ENCODE data around the gene KSR1. TPM values are rescaled to one million over a fixed set of nuclear protein-coding genes. Genes with fewer than 3 reads are reported as not detected.

KSR1 gene
- total and polyA plus RNA-seq, 2 experiments from 2014 or later = 7.8 to 53.2 TPM

DNA sequence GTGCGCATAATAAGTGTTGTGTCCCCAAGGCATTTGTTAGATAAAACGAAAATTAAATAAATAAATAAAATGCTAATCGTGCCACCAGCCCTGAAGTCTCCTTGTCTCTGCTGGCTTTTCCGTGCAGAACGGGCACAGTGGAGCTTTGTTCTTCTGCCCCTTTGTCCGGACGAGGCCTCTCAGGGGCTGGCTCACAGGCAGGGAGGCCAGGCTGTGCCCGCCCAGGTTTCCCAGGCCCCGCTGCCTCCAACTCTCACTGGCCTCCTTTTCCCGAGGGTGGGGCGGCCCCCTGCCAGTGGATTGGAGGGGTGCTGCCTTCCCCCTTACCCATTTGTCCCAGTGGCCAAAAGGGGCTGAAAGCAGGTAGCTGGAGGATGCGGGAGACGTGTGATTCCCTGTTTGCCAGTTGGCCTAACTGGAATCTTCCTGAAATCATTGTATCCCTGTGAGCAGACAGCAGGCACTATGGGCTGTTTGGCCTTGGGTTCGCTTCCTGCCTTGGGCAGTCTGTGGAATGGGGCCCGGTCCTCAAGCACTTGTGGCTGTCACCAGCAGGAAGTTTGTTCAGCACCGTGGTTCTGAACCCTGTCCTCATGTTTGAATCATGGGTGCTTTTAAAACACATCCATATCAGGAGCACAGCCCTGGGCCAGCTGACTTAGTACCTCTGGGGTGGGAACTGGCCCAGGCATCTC is 64.4 kb downstream of the KSR1 start:
- H3K4me1 Mint-ChIP-seq = peaks cover 66% of the 10 kb centered on the region
- ATAC-seq = peak; percentile 25; the same call in 1 of the 3 replicates
- peaks cover 10% of the 10 kb centered on the region for H3K27me3 Mint-ChIP-seq (ENCODE audit: insufficient read depth, low read depth, poor library complexity)
- Histone ChIP-seq H3K4me2 (peak overlapping the region; percentile 49; the same call in 1 of the 2 replicates), H2AFZ (no peak overlapping the region), H3K36me3 (ENCODE audit: insufficient read depth) (no peaks in the 10 kb centered on the region), H3K4me3 (no peak overlapping the region), H3K27ac (ENCODE audit: low read depth) (no peak overlapping the region), H3K79me2 (replicated peaks; ENCODE audit: insufficient read depth) (peaks cover 91% of the 10 kb centered on the region), H4K20me1 (replicated peaks; ENCODE audit: insufficient read depth) (peaks cover 6% of the 10 kb centered on the region; the same call in 1 of the 2 replicates), H3K27me3 (ENCODE audit: insufficient read depth) (no peaks in the 10 kb centered on the region), H3K4me1 (ENCODE audit: insufficient read depth) (peaks cover 59% of the 10 kb centered on the region), H3F3A (replicated peaks; ENCODE audit: low read depth) (peaks cover 10% of the 10 kb centered on the region; the same call in 1 of the 2 replicates), H3K9me2 (ENCODE audit: insufficient read depth) (peaks cover 2% of the 10 kb centered on the region)
- H3K27ac Mint-ChIP-seq = no peak overlapping the region
- TF ChIP-seq CREB1 (CRISPR knock-in tag; IDR thresholded peaks at IDR 0.05; ENCODE audit: low read depth) (no peak), EZH2 (IDR thresholded peaks at IDR 0.05; ENCODE audit: low read depth, unreplicated experiment) (no peak), JUNB (IDR thresholded peaks at IDR 0.05; ENCODE audit: unreplicated experiment) (no peak)
- TF ChIP-seq, protein P1, sequence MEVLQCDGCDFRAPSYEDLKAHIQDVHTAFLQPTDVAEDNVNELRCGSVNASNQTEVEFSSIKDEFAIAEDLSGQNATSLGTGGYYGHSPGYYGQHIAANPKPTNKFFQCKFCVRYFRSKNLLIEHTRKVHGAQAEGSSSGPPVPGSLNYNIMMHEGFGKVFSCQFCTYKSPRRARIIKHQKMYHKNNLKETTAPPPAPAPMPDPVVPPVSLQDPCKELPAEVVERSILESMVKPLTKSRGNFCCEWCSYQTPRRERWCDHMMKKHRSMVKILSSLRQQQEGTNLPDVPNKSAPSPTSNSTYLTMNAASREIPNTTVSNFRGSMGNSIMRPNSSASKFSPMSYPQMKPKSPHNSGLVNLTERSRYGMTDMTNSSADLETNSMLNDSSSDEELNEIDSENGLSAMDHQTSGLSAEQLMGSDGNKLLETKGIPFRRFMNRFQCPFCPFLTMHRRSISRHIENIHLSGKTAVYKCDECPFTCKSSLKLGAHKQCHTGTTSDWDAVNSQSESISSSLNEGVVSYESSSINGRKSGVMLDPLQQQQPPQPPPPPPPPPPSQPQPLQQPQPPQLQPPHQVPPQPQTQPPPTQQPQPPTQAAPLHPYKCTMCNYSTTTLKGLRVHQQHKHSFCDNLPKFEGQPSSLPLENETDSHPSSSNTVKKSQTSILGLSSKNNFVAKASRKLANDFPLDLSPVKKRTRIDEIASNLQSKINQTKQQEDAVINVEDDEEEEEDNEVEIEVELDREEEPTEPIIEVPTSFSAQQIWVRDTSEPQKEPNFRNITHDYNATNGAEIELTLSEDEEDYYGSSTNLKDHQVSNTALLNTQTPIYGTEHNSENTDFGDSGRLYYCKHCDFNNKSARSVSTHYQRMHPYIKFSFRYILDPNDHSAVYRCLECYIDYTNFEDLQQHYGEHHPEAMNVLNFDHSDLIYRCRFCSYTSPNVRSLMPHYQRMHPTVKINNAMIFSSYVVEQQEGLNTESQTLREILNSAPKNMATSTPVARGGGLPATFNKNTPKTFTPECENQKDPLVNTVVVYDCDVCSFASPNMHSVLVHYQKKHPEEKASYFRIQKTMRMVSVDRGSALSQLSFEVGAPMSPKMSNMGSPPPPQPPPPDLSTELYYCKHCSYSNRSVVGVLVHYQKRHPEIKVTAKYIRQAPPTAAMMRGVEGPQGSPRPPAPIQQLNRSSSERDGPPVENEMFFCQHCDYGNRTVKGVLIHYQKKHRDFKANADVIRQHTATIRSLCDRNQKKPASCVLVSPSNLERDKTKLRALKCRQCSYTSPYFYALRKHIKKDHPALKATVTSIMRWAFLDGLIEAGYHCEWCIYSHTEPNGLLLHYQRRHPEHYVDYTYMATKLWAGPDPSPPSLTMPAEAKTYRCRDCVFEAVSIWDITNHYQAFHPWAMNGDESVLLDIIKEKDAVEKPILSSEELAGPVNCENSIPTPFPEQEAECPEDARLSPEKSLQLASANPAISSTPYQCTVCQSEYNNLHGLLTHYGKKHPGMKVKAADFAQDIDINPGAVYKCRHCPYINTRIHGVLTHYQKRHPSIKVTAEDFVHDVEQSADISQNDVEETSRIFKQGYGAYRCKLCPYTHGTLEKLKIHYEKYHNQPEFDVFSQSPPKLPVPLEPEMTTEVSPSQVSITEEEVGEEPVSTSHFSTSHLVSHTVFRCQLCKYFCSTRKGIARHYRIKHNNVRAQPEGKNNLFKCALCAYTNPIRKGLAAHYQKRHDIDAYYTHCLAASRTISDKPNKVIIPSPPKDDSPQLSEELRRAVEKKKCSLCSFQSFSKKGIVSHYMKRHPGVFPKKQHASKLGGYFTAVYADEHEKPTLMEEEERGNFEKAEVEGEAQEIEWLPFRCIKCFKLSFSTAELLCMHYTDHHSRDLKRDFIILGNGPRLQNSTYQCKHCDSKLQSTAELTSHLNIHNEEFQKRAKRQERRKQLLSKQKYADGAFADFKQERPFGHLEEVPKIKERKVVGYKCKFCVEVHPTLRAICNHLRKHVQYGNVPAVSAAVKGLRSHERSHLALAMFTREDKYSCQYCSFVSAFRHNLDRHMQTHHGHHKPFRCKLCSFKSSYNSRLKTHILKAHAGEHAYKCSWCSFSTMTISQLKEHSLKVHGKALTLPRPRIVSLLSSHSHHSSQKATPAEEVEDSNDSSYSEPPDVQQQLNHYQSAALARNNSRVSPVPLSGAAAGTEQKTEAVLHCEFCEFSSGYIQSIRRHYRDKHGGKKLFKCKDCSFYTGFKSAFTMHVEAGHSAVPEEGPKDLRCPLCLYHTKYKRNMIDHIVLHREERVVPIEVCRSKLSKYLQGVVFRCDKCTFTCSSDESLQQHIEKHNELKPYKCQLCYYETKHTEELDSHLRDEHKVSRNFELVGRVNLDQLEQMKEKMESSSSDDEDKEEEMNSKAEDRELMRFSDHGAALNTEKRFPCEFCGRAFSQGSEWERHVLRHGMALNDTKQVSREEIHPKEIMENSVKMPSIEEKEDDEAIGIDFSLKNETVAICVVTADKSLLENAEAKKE (CRISPR knock-in tag; IDR thresholded peaks at IDR 0.05) = no peak
- no peaks in the 10 kb centered on the region for H3K36me3 Mint-ChIP-seq (ENCODE audit: low read depth)
- no peaks in the 10 kb centered on the region; the same call in 2 of the 3 replicates for H3K9me3 Mint-ChIP-seq
- no peak overlapping the region for H3K4me3 Mint-ChIP-seq
- no peak for DNase-seq (ENCODE audit: low spot score)
